AG04449 (cell line): Measurements from ENCODE around the gene CD300LF.

Experiments
- CTCF ChIA-PET: fragments of 350-600 bp; formaldehyde crosslinking; extraction: SDS; loops from one replicate; lab custom pipeline; 2021; ENCODE audit warnings: antibody characterized with exemption; lab: Yijun Ruan, JAX
- POLR2A ChIA-PET: fragments of 400-600, 350-600 bp; formaldehyde crosslinking; extraction: SDS; loops from one replicate; lab custom pipeline; 2020; ENCODE audit warnings: antibody characterized with exemption, inconsistent platforms; lab: Yijun Ruan, JAX
- DNase-seq: peaks from one replicate; pipeline ENCODE4 v3.0.0-alpha.2; 2010; ENCODE audit warnings: low read depth, low spot score
- H3K4me3 ChIP-seq: 2 replicates; pipeline ENCODE4 v1.5.1; 2011; ENCODE audit warnings: low read depth, mild to moderate bottlenecking, control low read depth, low read length
- CTCF ChIP-seq: IDR thresholded peaks from one replicate; pipeline ENCODE4 v1.5.1; 2011; ENCODE audit warnings: mild to moderate bottlenecking, moderate library complexity, low read length, control low read depth, inconsistent platforms; ENCODE audit not compliant: insufficient read depth; ENCODE audit errors: missing control alignments

The CD300LF gene

GRCh38 chr17:74725111-74725510 lies 12.4 kb upstream of the CD300LF start:
- no peak for TF ChIP-seq CTCF
- H3K4me3 ChIP-seq, result no peak overlapping the region
- ChIA-PET POLR2A (no interaction called here), CTCF (no interaction called here)
- no peak for DNase-seq

GRCh38 chr17:74723891-74724290 lies 11.2 kb upstream of the CD300LF start:
- CTCF ChIA-PET, result no interaction called here
- TF ChIP-seq CTCF, result no peak
- POLR2A ChIA-PET, result no interaction called here

GRCh38 chr17:74722782-74723181 lies 10.1 kb upstream of the CD300LF start:
- H3K4me3 ChIP-seq, result no peak overlapping the region
- POLR2A ChIA-PET, result no interaction called here
- CTCF ChIA-PET, result no interaction called here
- no peak for TF ChIP-seq CTCF
- DNase-seq, result no peak

More at GRCh38 chr17:74723891-74724290, 11.2 kb upstream of the CD300LF start:
- no peak for DNase-seq
- no peak overlapping the region for H3K4me3 ChIP-seq

- no peak for TF ChIP-seq CTCF
- CTCF ChIA-PET, result no interaction called here
- H3K4me3 ChIP-seq, result no peak overlapping the region
- POLR2A ChIA-PET, result no interaction called here
- DNase-seq, result no peak
Measured at GRCh38 chr17:74720506-74720905, 7.8 kb upstream of the CD300LF start.

- no peak for DNase-seq
- ChIA-PET POLR2A (no interaction called here), CTCF (no interaction called here)
- no peak for TF ChIP-seq CTCF
- H3K4me3 ChIP-seq, result no peak overlapping the region
Measured at GRCh38 chr17:74715144-74715543, 2.4 kb upstream of the CD300LF start.

GRCh38 chr17:74713171-74713755 lies 540 bp upstream of the CD300LF start:
- H3K4me3 ChIP-seq, result no peak overlapping the region
- ChIA-PET POLR2A (no interaction called here), CTCF (no interaction called here)
- TF ChIP-seq CTCF, result no peak
- no peak for DNase-seq
